CD1c-positive myeloid dendritic cell (primary cell): ENCODE measurements around the gene TPD52L1.

Experiments
- DNase-seq: peaks from one replicate; pipeline ENCODE4 v3.0.0-alpha.2; 2016; ENCODE audit errors: extremely low spot score

Gene TPD52L1

DNA sequence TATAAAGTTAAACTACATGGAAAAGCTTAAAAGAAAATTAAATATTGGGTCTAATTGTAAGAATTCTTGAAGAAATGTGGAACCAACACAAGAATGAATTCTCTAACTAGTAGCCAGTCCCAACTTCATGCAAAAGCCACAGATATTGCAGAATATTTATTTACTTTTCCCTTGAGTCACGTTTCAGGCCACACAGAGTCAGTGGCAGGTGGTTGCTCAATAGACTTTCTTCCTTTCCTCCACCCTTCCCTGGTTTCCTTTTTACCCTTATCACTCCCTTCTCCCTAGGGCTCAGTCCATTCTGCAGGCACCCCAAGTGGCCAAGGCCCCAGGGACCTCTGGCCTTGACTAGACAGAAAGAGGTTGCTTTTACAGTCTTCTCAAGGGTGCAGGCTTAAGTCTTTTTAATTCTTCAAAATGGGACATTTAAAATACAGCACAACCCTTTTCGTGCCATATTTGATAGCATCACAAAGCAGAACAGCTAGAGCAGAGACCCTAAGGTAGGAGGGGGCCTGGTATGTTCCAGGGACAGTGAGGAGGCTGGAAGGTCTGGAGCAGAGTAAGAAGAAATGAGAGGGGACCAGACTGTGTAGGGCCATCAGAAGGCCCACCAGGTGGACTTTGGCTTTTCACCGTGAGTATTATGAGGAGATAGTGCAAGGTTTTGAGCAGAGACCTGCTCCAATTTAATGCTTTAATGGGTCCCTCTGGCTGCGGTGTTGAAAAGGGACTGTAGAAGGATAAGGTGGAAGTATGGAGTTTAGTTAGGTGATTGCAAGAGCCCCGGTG, 83.2 kb downstream of the TPD52L1 start:
- no peak for DNase-seq

DNA sequence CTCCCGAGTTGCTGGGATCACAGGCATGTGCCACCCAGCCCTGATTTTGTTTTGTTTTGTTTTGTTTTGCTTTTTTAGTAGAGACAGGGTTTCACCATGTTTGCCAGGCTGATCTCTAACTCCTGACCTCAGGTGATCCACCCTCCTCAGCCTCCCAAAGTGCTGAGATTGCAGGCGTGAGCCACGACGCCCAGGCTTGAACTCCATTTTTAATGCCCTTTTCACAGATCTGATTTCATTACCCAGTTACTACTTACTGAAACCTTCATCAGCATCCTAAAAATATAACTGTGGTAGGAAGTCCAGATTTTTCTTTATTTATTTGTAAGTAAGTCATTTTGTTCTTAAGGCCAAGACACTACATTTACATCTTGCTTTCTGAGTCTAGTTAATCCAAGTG, 84.2 kb downstream of the TPD52L1 start:
- DNase-seq = no peak

DNA sequence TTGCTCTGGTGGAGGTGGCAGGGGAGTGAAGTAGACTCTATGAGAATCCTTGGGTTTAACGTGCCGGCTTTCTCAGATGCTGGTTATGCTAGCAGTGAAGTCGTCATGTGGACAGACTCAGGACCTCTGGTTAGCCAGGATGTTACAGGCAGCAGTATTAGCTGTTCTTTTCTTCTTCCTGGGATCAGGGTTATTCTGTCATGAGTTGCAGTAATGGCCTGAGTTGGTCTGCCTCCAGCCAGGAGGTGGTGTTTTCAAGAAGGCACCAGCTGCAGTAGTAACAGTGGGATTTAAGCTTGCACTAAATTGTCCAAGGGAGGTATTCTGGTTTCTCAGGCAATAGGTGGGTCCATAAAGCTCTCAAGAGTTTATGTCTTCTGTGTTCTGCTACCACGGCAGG, 91.5 kb downstream of the TPD52L1 start:
- DNase-seq = no peak

DNA sequence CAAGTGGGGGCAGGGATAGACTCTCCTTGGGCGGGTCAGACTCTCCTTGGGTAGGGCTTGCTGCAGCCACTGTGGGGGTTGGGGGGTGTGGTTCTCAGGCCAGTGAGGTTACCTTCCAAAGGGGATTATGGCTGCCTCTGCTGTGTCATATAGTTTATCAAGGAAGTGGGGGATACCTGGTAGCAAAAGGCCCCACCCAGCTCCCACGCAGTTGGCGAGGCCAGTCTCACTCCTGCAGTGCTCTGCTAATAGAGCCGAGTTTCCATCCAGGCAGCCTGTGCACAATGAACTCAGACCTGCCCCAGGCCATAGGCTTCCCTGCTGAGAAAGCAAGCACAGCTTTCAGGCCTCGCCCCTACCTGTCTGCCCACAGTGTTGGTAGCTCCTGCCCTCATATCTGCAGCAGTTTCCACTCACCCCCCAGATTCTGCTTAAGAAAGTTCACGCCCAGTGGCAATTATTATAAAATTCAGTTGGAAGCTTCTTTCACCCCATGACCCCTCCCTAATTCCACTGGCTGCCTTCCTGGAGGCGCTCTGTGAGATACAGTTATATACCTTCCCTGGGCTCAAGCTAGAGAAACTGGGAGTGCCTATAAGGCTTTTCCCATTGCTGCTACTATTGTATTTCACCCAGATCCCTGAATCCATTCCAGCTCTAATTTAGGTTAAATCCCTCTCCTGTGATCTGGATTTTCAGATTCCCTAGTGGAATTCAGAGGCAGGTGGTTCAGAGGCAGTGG, 92.1 kb downstream of the TPD52L1 start:
- DNase-seq = no peak

DNA sequence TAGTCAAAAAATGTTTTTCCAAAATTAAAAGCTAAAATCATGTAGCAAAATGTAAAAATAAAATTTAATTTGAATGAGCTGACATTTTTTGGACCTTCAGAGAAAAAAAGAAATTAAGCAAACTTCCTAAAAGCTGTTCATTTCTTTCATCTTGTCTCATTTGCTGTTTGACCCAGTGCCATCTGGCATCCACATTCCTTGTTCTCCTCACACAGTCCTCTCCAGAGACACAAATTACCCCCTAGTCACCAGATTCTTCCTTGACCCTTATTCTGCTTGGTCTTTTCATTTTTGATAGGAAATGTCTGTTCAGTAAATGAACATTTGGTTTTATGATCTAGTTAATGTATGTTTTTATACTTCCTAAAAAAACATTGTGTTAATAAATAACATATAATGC, 93.0 kb downstream of the TPD52L1 start:
- no peak for DNase-seq

DNA sequence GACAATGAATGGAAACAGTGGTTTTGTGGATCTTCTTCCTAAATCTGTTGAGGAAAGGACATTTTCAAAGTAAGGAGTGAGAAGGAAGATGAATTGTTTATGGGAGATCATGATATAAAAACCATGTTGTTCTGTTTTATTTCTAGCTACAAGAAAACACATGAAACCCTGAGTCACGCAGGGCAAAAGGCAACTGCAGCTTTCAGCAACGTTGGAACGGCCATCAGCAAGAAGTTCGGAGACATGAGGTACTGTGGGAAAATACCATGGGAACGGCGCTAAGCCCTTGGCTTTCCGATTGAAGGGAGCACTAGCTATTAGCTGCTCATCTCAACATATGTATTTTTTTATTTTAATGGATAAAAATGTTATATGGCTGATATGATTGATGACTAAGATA, 94.6 kb downstream of the TPD52L1 start:
- no peak for DNase-seq

DNA sequence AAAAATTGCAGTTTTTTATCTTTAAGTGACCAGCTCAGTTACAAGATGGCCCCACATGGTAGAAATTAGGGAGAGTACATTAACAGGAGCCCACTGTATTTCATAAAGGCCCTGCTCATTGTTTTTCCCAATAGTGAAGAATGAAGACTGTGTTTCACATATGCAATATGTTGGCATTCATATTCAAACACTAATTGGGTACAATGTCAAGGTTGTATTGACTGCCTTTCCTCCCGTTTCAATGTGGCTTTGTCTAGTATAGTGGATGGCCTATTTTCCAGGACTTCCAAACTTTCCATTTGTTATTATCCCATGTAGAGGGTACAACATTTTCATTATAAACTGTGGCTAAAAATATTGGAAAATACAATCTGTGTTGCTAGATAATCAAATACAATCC, 96.9 kb downstream of the TPD52L1 start:
- DNase-seq = no peak

DNA sequence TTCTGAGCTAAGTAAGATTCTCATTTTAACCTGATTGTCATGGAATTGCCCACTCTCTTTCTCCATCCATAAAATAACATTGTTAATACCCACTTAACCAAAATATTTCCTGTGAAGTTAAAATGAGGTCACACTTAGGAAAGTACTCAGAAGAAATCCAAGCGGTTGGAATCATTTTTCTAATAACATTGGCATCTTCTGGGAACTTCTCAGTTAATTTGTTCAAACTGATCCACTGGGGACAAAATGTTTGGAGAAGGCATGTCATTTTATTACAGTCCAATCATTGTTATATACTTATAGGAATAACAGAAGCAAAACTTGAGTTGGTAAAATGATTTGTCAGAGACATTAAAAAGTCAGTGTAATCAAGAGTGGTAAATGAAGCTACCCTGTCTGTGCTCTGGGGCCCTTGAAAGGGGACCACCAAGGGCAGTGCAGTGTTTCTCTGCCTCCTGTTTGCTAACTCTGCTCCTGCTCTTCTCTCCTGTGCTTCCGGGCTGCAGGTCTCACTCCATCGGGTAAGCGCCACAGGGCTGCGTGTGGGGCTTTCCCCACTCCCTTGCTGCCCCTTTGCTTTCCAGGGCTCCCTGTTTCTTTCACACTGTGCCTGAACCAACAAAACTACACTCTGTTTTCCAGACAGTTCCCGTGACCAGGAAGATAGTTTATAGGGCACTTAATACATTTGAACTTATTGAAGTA, 98.1 kb downstream of the TPD52L1 start:
- DNase-seq = no peak

DNA sequence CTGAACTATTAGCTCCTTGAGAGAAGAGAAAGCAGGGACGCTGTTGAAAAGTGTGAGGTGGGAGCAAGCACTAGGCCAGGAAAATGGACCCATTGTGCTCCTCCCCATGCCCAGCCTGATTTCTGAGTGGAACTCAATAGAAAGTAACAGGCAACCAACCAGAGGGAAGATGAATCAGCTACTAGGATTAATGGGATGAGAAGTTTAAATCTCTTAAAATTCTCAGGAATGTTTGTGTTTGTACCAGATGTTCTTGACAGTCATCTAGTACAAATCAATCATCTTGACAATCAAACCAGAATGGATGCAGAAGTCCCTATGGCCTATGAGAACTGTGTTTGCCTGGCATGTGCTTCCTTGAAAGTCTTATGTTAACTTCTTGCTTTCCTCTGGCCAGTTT, 99.3 kb downstream of the TPD52L1 start:
- DNase-seq = no peak

DNA sequence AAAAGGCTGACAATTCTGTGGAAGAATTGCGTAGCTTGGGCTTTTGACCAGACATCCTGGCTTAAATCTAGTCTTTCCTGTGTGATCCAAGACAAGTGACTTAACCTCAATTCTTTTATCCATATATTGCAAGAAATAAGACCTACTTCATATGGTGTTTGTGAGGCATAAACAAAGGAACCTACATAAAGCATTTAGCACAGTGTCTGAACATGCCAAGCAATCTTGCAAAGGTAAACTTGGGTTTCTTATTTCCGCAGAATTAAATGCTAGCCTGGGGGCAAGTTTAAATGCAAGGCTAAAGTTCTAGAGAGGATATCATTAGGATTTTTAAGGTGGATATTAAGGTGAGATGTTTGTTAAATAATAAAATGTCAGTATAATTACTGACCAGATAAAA, 100.3 kb downstream of the TPD52L1 start:
- no peak for DNase-seq

DNA sequence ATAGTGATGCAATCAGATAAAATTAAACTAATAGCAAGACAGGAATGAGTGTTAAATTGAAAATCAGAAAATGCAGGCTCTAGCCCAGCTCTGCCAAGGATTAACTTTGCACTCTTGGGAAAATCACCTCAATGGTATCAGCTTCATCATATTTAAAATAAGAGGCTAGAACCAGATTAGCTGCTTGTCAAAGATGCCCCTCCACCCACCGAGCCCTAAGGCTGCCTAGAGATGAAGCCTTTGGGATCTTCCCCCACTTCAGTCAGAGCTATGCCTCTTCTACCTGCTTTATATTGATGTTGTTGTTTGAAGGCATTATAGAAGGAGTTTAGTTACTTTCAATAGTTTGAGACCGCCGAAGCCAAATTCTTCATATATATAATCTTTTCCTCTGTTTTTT, 100.7 kb downstream of the TPD52L1 start:
- no peak for DNase-seq

DNA sequence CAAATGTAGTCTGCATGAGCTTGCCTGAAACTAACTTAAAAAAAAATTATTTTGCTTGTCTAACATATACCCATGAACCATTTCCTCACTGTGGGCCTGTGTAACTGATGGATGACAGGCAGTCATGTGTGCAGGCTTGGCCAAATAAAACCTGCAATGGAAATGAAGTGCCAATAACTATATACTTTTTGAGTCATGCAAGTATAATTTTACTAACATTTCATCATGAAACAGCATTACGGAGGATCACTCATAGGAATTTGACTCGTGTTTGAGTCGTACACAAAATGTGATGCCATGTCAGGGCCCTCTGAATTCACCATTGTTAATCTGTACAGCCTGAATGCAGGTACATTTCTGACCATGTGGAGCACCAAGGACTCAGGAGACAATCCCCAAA, 101.6 kb downstream of the TPD52L1 start:
- DNase-seq = no peak

DNA sequence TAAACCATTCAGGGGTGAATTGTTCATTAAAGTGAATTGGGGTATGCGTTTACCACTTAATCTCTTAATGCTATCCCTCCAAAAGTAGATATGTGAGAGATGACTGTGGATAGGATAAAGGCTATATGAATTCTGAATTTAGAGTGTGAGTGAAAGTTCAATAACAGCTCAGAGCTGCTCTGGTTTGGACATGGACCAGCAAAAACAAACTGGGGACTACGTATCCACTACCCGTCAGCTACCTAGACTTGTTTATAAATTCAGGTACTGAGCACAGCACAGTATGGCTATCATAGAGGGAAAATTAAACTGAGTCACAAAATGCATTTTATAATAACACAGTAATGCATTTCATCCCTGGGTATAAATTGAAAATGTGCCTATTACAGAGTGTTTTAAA, 103.8 kb downstream of the TPD52L1 start:
- no peak for DNase-seq

DNA sequence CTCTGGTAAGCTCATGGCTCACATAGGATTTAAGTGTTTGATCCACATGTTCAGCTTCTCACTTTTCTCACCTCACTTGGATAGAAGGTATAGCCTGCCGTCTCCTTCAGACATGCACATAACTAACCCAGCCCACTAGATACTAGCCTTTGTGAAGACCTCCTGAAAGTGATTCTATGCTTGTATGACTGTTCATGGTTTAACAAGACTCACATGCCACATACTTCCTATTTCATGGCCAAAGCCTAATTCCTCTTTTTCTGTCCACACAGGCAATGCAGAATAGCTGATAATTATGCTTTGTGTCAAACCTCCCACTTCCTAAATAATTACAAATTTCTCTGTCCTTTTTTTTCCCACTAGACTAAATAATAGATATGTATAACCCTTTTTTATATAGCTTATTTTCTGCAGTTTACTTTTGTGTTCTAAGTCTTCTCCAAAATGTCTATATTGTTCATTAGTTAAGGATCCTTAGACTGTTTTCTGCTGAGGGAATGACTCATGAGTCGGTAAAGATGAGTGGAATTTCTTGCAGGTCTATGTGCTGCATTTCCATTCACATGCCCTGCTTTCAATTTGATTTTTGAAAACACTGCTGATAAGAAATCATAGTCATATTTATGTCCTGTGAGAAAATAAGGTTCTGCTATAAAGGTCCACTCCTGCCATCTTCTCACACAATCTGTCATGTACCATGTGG, 105.2 kb downstream of the TPD52L1 start:
- DNase-seq = peak; percentile 81

DNA sequence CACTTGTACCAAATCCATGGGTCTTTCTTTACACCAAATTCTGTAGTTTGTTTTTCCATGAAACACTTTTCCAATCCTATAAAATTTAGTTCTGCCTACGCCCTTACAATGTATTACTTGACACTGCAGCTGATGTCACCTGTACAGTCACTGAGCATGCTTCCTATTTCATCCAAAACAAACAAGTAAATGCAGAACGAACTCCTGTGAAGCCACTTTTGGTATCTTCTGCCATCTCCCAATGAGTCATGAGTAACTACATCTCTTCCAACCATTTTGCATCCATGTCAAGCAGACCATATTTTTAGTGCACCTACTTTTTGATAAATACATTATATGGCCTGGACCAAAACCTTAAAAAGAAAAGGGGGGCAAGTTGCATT, 105.8 kb downstream of the TPD52L1 start:
- peak; percentile 53 for DNase-seq

DNA sequence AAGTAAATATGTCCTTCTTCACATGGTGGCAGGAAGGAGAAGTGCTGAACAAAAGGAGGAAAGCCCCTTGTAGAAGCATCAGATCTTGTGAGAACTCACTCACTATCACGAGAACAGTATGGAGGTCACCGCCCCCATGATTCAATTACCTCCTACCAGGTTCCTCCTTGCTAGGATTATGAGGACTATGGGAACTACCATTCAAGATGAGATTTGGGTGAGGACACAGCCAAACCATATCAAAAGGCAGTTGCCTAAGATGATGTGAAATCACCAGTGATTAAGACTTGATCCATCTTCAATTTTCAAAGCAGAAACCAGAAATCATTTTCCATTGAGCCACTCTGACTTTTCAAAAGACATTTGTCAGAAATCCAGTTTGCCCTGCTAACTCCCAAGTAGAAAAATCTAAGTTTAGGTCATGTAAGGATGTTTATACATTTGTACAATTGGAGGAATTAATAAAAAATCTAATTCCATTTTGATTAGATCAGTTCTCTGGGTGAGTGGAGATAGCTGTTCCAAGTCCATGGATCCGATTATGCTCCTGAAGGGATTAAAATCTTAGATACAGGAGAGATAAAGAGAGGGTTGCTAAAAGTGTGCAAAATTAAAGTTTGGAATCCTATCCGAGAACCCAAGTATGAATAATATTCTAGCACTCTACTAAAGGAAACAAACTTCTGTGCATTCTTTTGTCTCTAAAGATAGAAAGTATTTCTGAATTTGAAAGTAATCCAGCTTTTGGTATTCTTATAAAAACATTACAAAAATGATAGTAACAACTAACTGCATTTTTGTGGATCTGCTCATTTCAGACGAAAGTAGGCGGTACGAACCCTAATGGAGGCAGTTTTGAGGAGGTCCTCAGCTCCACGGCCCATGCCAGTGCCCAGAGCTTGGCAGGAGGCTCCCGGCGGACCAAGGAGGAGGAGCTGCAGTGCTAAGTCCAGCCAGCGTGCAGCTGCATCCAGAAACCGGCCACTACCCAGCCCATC, 108.7 kb downstream of the TPD52L1 start:
- DNase-seq = peak; percentile 56

DNA sequence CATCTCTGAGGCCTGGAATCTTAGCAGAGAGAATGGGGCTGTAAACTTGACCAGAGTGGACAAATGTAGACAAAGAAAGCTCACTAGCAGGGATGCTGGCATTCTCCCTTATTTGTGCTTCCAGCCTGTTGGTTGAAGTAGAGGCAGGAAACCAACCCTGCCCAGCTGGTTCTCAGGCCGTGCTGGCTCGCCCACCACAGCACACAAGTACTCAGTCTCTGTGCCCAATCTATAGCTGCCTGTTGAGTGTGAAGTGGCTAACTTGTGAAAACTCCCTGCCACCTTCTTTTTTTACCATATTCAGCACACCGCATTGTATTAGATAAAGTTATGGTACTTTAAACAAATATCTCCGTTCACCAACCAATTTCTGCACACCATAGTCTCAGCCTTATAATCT, 110.9 kb downstream of the TPD52L1 start:
- DNase-seq = no peak

DNA sequence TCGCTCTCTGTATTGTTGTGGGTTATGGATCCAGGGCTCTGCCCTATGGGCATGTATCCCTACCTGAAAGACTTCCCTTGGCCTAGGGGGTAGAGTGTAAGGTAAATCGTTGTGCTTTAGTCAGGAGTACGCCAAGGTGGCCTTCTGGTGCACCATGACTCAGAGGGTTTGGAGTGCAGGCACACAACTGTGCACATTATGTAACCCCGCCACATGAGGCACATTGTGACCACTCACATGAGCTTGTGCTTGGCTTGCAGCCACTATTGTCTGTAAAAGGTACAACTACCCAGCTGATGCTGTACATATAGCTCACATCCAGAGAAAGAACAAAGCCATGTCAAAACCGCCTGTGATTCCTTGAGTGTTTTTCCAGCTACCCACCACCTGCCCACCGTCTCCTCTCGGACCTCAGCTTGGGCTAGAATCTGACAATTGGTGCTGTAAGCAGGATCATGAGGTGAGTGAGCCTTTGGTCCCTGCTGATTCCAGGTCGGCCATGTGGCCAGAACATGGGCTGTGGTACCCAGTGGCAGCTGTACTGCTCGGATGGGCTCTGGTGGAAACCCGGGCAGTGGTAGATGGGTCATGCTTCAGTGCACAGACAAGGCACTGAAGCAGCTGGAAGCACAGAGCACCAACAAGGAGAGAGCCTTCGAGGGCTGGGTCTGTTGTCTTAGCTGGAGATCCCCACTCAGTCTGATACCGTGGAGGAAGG, 114.4 kb downstream of the TPD52L1 start:
- no peak for DNase-seq

DNA sequence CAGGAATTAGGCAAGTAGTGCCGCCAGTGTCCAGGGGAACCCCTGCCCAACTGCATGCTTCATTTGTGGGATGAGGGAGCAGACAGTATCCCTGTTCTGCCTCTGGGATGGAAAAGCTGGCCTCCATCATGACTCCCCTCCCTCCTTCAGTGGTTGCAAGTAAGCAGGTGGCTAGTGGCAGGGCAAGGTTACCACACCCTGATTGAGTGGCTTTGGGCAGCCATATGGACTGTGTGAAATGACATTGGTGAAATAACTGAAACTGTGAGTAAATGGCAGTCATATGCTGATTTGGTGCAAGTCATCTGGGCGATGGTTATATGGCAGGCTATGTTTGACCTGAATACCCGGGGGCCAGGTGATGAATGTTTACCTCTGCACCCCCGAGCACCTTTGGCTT, 115.2 kb downstream of the TPD52L1 start:
- no peak for DNase-seq

DNA sequence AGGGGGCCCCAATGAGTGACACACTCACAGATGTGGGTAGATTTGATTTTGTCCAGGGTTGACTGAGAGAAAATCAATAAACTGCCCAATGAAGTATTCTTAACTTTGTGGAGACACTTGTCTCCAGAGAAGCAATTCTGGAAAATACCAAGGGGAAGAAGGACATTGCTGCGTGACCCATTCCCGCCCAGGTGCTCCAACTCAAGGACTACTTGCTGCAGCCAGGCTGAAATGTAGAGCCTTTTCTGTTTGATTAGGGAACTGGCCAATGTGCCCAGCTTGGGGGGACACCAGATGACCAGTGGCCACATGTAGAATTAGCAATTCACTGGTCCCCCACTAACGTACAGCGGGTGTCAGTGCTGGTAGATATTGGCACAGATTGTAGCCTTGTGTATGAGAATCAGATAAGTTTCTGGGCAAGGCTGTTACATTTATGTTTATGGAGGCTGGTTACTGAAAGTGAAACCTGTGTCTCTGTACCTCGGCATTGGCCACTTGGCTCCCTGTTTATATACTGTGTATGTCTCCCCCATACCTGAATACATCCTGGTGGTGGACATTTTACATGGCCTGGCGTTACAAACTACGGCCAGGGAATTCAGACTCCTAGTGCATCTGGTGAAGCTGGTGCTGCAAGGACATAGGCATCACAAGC, 115.9 kb downstream of the TPD52L1 start:
- DNase-seq = no peak
